Measurements from ENCODE around the gene FZD10. TPM values are rescaled to one million over a fixed set of nuclear protein-coding genes. Genes with fewer than 3 reads are reported as not detected.

Gene FZD10
- total RNA-seq, 3 donors from 2014 or later = 0.14 to 0.48 (median 0.35) TPM

GRCh38 chr12:130184404-130185090, 22.3 kb downstream of the FZD10 start:
- intact Hi-C loops (cut with DNase I, micrococcal nuclease) = no loop called here
- ATAC-seq (no peak), DNase-seq (no peak)
- Histone ChIP-seq H3K4me1 (ENCODE audit: low read depth) (no peaks in the 10 kb centered on the region), H3K9me3 (no peaks in the 10 kb centered on the region), H3K36me3 (ENCODE audit: low read depth) (no peaks in the 10 kb centered on the region), H3K4me3 (no peak overlapping the region)
- TF ChIP-seq CTCF (IDR thresholded peaks at IDR 0.05) = no peak

- TF ChIP-seq CTCF (IDR thresholded peaks at IDR 0.05) = no peak
- ATAC-seq = no peak
- Histone ChIP-seq H3K4me1 (ENCODE audit: low read depth) (no peaks in the 10 kb centered on the region), H3K9me3 (no peaks in the 10 kb centered on the region), H3K4me3 (no peak overlapping the region), H3K36me3 (ENCODE audit: low read depth) (no peaks in the 10 kb centered on the region)
- intact Hi-C loops (cut with DNase I, micrococcal nuclease) = no loop called here
- DNase-seq = no peak
These were observed 23.5 kb downstream of the FZD10 start for GRCh38 chr12:130185455-130186391.

GRCh38 chr12:130186651-130187268, 24.5 kb downstream of the FZD10 start:
- no peaks in the 10 kb centered on the region for H3K4me1 ChIP-seq (ENCODE audit: low read depth)
- no peak overlapping the region for H3K4me3 ChIP-seq
- H3K9me3 ChIP-seq = no peaks in the 10 kb centered on the region
- DNase-seq = no peak
- intact Hi-C loops (cut with DNase I, micrococcal nuclease) = no loop called here
- no peaks in the 10 kb centered on the region for H3K36me3 ChIP-seq (ENCODE audit: low read depth)
- no peak for TF ChIP-seq CTCF (IDR thresholded peaks at IDR 0.05)
- ATAC-seq = no peak

GRCh38 chr12:130192642-130193345, 30.5 kb downstream of the FZD10 start:
- Histone ChIP-seq H3K36me3 (ENCODE audit: low read depth) (no peaks in the 10 kb centered on the region), H3K4me3 (no peak overlapping the region), H3K4me1 (ENCODE audit: low read depth) (no peaks in the 10 kb centered on the region), H3K9me3 (no peaks in the 10 kb centered on the region)
- no peak for TF ChIP-seq CTCF (IDR thresholded peaks at IDR 0.05)
- no peak for ATAC-seq
- DNase-seq = no peak
- intact Hi-C loops (cut with DNase I, micrococcal nuclease) = no loop called here

GRCh38 chr12:130194154-130194553, 31.9 kb downstream of the FZD10 start:
- H3K4me1 ChIP-seq (ENCODE audit: low read depth) = no peaks in the 10 kb centered on the region

More at GRCh38 chr12:130194154-130194553, 31.9 kb downstream of the FZD10 start:
- DNase-seq (no peak), ATAC-seq (no peak)
- TF ChIP-seq CTCF (IDR thresholded peaks at IDR 0.05) = no peak
- H3K4me3 ChIP-seq = no peak overlapping the region
- no peaks in the 10 kb centered on the region for H3K9me3 ChIP-seq
- intact Hi-C loops (cut with DNase I, micrococcal nuclease) = no loop called here
- no peaks in the 10 kb centered on the region for H3K36me3 ChIP-seq (ENCODE audit: low read depth)
